WI38 (cell line): ENCODE data around the gene ZSWIM5.

Experiments used
- H3K4me3 ChIP-seq: 2 replicates; pipeline ENCODE4 v1.5.1; 2011; ENCODE audit warnings: low read depth, mild to moderate bottlenecking, control low read depth, low read length
- CTCF ChIP-seq: IDR thresholded peaks from 2 replicates; pipeline ENCODE4 v1.5.1; 2012; ENCODE audit warnings: low read depth, mild to moderate bottlenecking, control low read depth, low read length

Gene ZSWIM5

GRCh38 chr1:45059829-45060228, 146.6 kb downstream of the ZSWIM5 start:
- H3K4me3 ChIP-seq, result no peak overlapping the region
- no peak for TF ChIP-seq CTCF

- no peak overlapping the region for H3K4me3 ChIP-seq
- TF ChIP-seq CTCF, result no peak
Observed at GRCh38 chr1:45057542-45057941, 148.9 kb downstream of the ZSWIM5 start.

GRCh38 chr1:45051005-45051772, 155.2 kb downstream of the ZSWIM5 start:
- TF ChIP-seq CTCF, result no peak
- H3K4me3 ChIP-seq, result no peak overlapping the region

GRCh38 chr1:45047032-45047431, 159.4 kb downstream of the ZSWIM5 start:
- TF ChIP-seq CTCF, result no peak
- H3K4me3 ChIP-seq, result no peak overlapping the region

- H3K4me3 ChIP-seq, result no peak overlapping the region
- no peak for TF ChIP-seq CTCF
Observed at GRCh38 chr1:45044916-45045315, 161.5 kb downstream of the ZSWIM5 start.

GRCh38 chr1:45043094-45043493, 163.3 kb downstream of the ZSWIM5 start:
- no peak for TF ChIP-seq CTCF
- H3K4me3 ChIP-seq, result no peak overlapping the region

GRCh38 chr1:45040297-45040696, 166.1 kb downstream of the ZSWIM5 start:
- no peak overlapping the region for H3K4me3 ChIP-seq
- no peak for TF ChIP-seq CTCF
